Natural killer cell (primary cell): Measurements from ENCODE around the gene STAT6. TPM values are rescaled to one million over a fixed set of nuclear protein-coding genes. Genes with fewer than 3 reads are reported as not detected.

Experiments used
- ATAC-seq, 3 donors: fragments of 150-1000 bp in 2 of 3; fragments of 200-7000 bp in 1 of 3; cut with Tn5 transposase; 1 replicate in 1 of 3; 2 replicates in 2 of 3; pipeline ENCODE4 v1.10.0; 2021; ENCODE audit warnings: mild to moderate bottlenecking in 2 of 3, moderate library complexity in 2 of 3
- DNase-seq, 2 donors: peaks; one replicate each; pipeline versions ENCODE4 v3.0.0 to v3.0.0-alpha.2; 2013 to 2021; ENCODE audit warnings: mixed read lengths in 1 of 2
- H3K27ac ChIP-seq: one replicate; pipeline ENCODE4 v1.5.1; 2013; ENCODE audit warnings: mild to moderate bottlenecking, low read length
- H3K27me3 ChIP-seq: one replicate; pipeline ENCODE4 v1.6.1; 2013; ENCODE audit warnings: low read length; ENCODE audit not compliant: control insufficient read depth, insufficient read depth
- H3K36me3 ChIP-seq: one replicate; pipeline ENCODE4 v1.6.1; 2013; ENCODE audit warnings: low read length; ENCODE audit not compliant: control insufficient read depth, insufficient read depth
- H3K4me1 ChIP-seq: one replicate; pipeline ENCODE4 v1.6.1; 2013; ENCODE audit warnings: low read length; ENCODE audit not compliant: control insufficient read depth, insufficient read depth
- H3K4me3 ChIP-seq: one replicate; pipeline ENCODE4 v1.5.1; 2013; ENCODE audit warnings: low read length
- H3K9me3 ChIP-seq: one replicate; pipeline ENCODE4 v1.6.1; 2013; ENCODE audit warnings: low read length; ENCODE audit not compliant: control insufficient read depth, insufficient read depth
- H3K27ac Mint-ChIP-seq, 2 donors: one replicate each; pipeline ENCODE4 v1.8.0; 2022; ENCODE audit warnings: mild to moderate bottlenecking in 2 of 2, mixed read lengths in 2 of 2, moderate library complexity in 1 of 2
- H3K27me3 Mint-ChIP-seq, 2 donors: one replicate each; pipeline ENCODE4 v1.8.0; 2022; ENCODE audit warnings: low read depth in 2 of 2, mixed read lengths in 2 of 2
- H3K36me3 Mint-ChIP-seq: one replicate; pipeline ENCODE4 v1.8.0; 2022; ENCODE audit warnings: mixed read lengths
- H3K4me1 Mint-ChIP-seq, 2 donors: one replicate each; pipeline ENCODE4 v1.8.0; 2022; ENCODE audit warnings: mixed read lengths in 2 of 2
- H3K4me3 Mint-ChIP-seq: one replicate; pipeline ENCODE4 v1.8.0; 2022; ENCODE audit warnings: mild to moderate bottlenecking, moderate library complexity, mixed read lengths
- H3K9me3 Mint-ChIP-seq, 2 donors: one replicate each; pipeline ENCODE4 v1.8.0; 2022; ENCODE audit warnings: mixed read lengths in 2 of 2
- WGBS: methylation state at CpG from one replicate; pipeline ENCODE4 v1.1.7; 2013; ENCODE audit warnings: missing lambda C conversion rate; ENCODE audit not compliant: insufficient coverage; 5-methylcytosine and 5-hydroxymethylcytosine counted together
- intact Hi-C: fragments of 100-400 bp; cut with micrococcal nuclease; formaldehyde crosslinking; loops from one replicate; pipeline ENCODE4 v1.14.2; 2022
- total RNA-seq, 4 donors: library from RNA; stranded (reverse); fragments of 120-200 nt in 1 of 4; gene quantifications; one replicate each; pipeline versions ENCODE4 v1.2.3 to v1.2.4, GENCODE V29; 2013 to 2022
- TF ChIP-seq, protein P1 (sequence below): fragments of 200-600 bp; IDR thresholded peaks from one replicate; pipeline ENCODE4 v1.8.0; 2022; ENCODE audit warnings: antibody characterized with exemption

Gene STAT6
- total RNA-seq, 3 donors from 2014 or later (not counting 1 experiment from before 2014, with no cell fraction given) = 277 to 340 (median 319) TPM

- H3K9me3 Mint-ChIP-seq = no peaks in the 10 kb centered on the region
- no peaks in the 10 kb centered on the region for H3K36me3 Mint-ChIP-seq
- Histone ChIP-seq H3K4me1 (peaks cover 44% of the 10 kb centered on the region), H3K27me3 (no peaks in the 10 kb centered on the region), H3K27ac (no peak overlapping the region), H3K36me3 (no peaks in the 10 kb centered on the region), H3K4me3 (no peak overlapping the region), H3K9me3 (no peaks in the 10 kb centered on the region)
- H3K27ac Mint-ChIP-seq = no peak overlapping the region
- peaks cover 20 to 25% of the 10 kb centered on the region in 2 donors for H3K4me1 Mint-ChIP-seq
- DNase-seq = no peak
- no peak overlapping the region for H3K4me3 Mint-ChIP-seq
- intact Hi-C loops = no loop called here
- TF ChIP-seq, protein P1, sequence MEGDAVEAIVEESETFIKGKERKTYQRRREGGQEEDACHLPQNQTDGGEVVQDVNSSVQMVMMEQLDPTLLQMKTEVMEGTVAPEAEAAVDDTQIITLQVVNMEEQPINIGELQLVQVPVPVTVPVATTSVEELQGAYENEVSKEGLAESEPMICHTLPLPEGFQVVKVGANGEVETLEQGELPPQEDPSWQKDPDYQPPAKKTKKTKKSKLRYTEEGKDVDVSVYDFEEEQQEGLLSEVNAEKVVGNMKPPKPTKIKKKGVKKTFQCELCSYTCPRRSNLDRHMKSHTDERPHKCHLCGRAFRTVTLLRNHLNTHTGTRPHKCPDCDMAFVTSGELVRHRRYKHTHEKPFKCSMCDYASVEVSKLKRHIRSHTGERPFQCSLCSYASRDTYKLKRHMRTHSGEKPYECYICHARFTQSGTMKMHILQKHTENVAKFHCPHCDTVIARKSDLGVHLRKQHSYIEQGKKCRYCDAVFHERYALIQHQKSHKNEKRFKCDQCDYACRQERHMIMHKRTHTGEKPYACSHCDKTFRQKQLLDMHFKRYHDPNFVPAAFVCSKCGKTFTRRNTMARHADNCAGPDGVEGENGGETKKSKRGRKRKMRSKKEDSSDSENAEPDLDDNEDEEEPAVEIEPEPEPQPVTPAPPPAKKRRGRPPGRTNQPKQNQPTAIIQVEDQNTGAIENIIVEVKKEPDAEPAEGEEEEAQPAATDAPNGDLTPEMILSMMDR = no peak
- WGBS = 71% methylated on average over 1 of the region's 1 CpG
- H3K27me3 Mint-ChIP-seq = no peaks in the 10 kb centered on the region
- ATAC-seq = no peak
Observed at GRCh38 chr12:57153415-57153997, 42.3 kb upstream of the STAT6 start.

DNA sequence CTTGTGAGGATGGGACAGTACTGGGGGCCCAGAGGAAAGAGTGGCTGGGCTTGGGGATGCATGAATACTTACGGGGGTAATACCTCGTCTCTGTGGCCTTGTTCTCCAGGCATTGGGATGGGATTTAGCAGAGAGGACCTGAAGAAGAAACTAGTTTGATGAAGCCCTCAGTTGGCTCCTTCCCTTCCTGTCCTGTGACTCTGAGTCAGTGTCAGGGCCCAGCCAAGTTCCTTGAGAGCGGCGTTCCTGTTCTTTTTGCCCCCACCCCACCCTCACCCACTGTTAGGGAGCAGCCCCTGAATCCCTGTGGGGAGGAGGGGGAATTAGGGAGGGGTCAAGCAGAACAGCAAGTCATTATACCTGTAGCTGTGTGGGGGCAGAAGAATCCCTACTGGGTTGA is 41.5 kb upstream of the STAT6 start:
- Histone ChIP-seq H3K36me3 (no peaks in the 10 kb centered on the region), H3K4me3 (no peak overlapping the region), H3K4me1 (peaks cover 39% of the 10 kb centered on the region), H3K27ac (no peak overlapping the region), H3K9me3 (no peaks in the 10 kb centered on the region), H3K27me3 (no peaks in the 10 kb centered on the region)
- ATAC-seq (no peak), DNase-seq (no peak)
- 84% methylated on average over 2 of the region's 4 CpGs for WGBS
- Mint-ChIP-seq H3K4me3 (no peak overlapping the region), H3K9me3 (no peaks in the 10 kb centered on the region), H3K27me3 (no peaks in the 10 kb centered on the region), H3K36me3 (no peaks in the 10 kb centered on the region), H3K4me1 (peaks cover 12 to 16% of the 10 kb centered on the region in 2 donors), H3K27ac (no peak overlapping the region)
- intact Hi-C loops = no loop called here
- TF ChIP-seq, protein P1 = no peak

DNA sequence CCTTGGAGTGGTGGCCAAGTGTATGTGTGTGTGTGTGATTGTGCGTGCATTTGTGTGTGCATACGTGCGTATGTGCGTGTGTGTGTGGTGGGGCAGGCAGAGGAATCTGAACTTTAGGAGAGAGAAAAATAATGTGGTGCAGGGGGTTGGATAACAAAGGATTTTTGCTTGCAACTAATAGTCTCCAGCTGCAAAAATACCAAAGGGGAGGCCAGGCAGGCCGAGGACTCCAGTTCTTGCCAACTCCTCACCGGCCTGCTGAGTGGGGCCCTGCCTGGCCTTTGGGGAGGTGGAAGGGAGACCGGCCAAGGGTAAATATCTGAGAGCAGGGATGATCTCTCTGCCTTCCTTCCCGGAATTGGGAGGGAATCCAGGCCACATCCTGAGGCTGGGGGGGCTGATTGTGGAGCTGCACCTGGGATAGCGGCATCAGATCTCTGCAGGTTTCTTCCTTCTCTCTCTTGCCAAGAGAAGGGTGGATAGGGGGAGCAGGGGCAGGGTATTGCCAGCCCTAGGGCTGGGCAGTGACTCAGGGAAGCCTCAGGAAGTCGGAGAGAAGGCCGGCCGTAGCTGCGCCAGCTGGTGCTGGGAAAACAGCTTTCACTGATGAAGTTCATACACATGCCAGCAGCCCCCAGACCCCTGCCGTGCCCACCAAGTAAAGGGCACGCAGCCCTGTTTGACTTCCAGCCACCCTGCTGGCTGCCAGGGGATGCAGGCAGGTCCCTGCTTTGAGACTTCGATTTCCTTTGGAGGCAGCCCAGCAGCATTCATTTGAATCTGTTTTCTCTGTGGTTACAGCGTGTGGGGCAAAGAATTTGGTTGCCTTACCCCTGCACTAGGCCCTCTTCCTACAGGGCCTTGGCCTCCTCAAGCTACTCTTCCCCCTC is 40.8 kb upstream of the STAT6 start:
- TF ChIP-seq, protein P1 = no peak
- Histone ChIP-seq H3K9me3 (no peaks in the 10 kb centered on the region), H3K27me3 (no peaks in the 10 kb centered on the region), H3K4me1 (peaks cover 33% of the 10 kb centered on the region), H3K36me3 (no peaks in the 10 kb centered on the region), H3K4me3 (no peak overlapping the region), H3K27ac (no peak overlapping the region)
- H3K27me3 Mint-ChIP-seq = no peaks in the 10 kb centered on the region
- no peak for ATAC-seq
- DNase-seq = no peak
- intact Hi-C loops = no loop called here
- H3K4me1 Mint-ChIP-seq = peaks cover 5 to 11% of the 10 kb centered on the region in 2 donors
- no peaks in the 10 kb centered on the region for H3K36me3 Mint-ChIP-seq
- WGBS = 92% methylated on average over 17 of the region's 17 CpGs
- no peak overlapping the region for H3K4me3 Mint-ChIP-seq
- no peaks in the 10 kb centered on the region for H3K9me3 Mint-ChIP-seq
- H3K27ac Mint-ChIP-seq = no peak overlapping the region
